Iris pigment epithelial cell (primary cell): Measurements from ENCODE around the gene COL6A3.

Source experiments
- DNase-seq: peaks from one replicate; pipeline ENCODE4 v3.0.0-alpha.2; 2011; ENCODE audit warnings: low read depth

COL6A3 gene

GRCh38 chr2:237440819-237441281 is 26.9 kb upstream of the COL6A3 start:
- DNase-seq = no peak

GRCh38 chr2:237438080-237438940 is 24.3 kb upstream of the COL6A3 start:
- DNase-seq = no peak

GRCh38 chr2:237437566-237437965 is 23.6 kb upstream of the COL6A3 start:
- no peak for DNase-seq

- DNase-seq = peak; percentile 90
These were observed 22.1 kb upstream of the COL6A3 start for GRCh38 chr2:237435844-237436587.

DNA sequence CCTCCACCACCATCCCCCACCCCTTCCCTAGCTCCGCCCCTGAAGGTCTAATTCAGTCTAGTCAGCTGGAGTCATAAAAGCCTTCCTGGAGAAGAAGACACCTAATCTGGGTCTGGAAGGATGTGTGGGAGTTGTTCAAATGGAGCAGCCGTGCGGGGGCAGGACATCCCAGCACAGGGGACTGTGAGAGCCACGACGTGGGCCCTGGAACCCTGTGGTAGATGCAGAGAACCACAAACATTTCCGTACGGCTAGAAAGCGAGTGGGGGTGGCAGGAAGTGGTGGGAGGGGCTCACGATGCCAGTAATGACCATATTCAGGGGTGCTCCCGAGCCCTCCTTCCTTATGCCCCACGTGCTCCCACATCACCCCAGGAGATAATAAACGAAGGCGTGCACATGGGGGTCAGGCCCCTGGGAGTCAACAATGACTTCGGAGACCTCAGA is 20.9 kb upstream of the COL6A3 start:
- peak; percentile 87 for DNase-seq

DNA sequence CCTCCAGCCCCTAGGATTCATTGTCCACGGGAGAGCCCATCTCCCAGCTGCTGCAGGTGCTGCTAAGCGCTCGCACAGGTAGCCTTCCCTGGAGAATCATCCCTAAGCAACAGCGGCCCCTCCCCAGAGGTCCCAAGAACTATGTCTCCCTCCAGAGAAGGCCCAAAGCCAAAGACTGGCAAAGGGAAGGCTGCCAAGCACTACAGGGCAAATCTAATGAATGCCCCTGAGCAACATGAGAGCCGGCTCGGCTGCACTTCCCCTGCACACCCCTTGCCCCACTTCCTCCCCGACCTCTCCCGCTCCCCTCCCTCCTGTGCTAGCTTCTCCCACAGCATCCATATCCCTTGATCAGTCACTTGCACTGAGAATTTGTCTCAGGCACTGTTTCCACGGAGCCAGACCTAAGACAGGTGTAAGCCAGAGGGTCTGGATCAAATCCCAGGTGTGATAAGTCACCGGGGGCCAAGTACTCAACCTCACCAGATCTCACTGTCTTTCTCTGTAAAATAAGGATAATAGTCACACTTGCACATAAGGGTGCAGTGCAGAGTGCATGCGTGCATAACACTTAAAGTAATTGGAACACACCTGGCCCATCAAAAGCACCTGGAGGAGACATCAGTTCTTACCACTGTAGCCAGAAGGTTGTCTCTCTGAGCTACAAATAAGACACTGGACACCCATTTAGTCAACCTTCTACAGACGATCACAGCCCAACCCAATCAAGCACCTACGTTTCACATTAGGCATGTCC is 20.1 kb upstream of the COL6A3 start:
- no peak for DNase-seq

DNA sequence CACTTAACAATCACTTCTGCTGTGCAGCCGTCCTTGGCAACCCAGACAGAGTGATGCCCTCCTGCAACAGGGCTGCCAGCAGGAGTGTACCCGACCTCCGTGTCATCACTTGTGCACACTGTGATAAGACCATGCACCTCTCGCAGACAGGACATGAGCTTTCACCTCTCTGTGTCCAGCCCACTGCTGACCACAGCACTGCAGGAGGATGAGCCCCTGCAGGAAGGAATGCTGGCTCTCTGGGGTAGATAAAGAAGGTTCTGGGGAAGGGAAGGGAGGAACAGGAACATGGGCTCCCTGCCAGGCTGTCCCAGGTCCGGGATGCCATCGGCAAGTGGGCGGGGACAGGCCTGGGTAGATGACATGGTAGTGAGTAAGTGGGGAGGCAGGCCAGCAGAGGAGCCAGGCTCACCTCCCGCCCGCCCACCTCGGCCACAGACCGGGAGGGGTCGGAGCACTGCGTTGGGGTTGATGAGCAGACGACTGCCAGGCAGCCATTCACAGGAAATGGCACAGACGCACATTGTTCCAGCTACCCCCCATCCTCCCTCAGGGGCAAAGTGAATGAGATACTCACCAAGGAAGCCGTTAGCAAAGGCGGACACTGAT is 18.6 kb upstream of the COL6A3 start:
- peak; percentile 81 for DNase-seq

DNA sequence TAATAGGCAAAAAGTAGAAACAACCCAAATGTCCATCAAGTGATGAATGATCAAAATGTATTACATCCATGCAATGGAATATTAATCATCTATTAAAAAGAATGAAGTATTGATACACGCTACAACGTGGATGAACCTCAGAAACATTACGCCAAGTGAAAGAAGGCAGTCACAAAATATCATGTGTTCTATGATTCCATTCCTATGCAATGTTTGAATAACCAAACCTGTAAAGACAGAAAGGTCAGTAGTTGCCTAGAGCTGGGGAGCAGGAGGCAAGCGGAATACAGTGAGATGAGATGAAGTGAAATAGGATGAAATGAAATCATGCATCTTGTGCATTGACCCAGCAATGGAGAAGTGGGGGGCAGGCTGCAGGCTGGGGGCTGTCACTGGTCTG is 17.9 kb upstream of the COL6A3 start:
- DNase-seq = no peak

- peak; percentile 78 for DNase-seq
These were observed 17.4 kb upstream of the COL6A3 start for GRCh38 chr2:237431372-237431771.

- DNase-seq = no peak
These were observed 16.9 kb upstream of the COL6A3 start for GRCh38 chr2:237430861-237431260.

DNA sequence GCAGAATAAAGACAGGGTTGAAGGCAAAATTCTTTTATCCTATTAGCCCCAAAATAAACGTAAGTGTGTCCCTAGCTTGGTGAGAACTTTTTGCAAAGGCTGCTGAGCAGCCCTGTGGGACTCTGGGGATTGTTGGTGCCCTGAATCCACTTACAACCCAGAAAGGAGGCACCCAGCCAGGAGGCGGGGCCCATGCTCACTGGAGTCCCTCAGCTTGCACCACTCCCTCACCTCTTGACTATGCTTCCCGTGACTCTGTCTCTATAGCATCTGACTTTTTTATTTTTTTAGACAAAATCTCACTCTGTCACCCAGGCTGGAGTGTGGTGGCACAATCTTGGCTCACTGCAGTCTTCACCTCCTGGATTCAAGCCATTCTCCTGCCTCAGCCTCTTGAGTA is 15.8 kb upstream of the COL6A3 start:
- DNase-seq = no peak

DNA sequence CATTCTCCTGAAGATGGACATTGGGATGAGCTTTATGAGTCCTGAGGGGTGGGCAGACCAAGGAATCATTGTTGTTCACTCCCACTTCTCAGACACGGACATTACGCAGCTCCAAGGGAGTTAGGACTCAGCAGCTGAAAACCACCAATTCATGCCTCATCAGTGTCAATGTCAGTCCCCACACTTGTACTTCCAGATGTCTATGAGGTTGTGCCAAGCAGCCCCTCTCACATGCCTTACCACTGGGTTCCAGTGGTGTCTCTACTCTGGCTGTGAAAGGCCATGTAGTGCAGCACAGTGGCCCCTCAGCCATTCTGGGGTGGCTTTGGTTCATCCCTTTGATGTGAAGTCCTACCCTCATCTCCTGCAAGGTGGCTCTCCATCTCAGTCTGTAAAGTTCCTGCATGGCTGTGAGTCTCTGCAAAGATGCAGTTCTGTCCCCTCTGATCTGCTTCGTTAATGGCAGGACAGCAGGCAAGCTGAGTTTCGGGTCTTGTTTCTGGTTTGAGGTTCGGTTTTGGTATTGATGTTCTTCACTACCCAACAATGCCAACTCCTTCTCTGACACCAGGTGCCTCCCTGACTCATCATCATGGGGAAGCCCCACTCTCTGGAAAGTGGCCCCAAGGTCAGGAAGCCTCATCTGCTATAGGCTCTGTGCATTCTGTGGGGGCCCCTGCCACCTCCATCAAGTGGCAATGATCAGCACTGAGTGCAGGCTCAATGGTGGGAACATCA is 14.0 kb upstream of the COL6A3 start:
- no peak for DNase-seq

DNA sequence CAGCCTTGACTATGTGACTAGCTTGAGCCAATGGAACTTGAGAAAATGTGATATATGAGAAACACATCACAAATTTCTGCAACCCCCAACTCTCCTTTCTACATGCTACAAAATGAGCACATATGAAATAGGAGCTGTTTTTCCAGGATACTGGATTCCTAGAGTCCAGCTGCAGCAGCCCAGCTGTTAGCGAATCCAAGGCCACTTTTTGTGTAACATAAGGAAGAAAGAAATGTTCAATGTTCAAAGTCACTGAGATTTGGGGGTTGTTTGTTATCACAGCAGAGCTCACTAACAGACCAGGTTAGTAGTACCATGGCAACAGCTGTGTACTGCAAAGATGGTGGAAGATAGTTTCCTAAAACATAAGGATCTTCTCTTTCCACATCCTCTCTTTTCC is 12.6 kb upstream of the COL6A3 start:
- no peak for DNase-seq

GRCh38 chr2:237425320-237425719 is 11.4 kb upstream of the COL6A3 start:
- no peak for DNase-seq

GRCh38 chr2:237424544-237424943 is 10.6 kb upstream of the COL6A3 start:
- no peak for DNase-seq

- DNase-seq = no peak
These were observed 9.9 kb upstream of the COL6A3 start for GRCh38 chr2:237423891-237424290.

DNA sequence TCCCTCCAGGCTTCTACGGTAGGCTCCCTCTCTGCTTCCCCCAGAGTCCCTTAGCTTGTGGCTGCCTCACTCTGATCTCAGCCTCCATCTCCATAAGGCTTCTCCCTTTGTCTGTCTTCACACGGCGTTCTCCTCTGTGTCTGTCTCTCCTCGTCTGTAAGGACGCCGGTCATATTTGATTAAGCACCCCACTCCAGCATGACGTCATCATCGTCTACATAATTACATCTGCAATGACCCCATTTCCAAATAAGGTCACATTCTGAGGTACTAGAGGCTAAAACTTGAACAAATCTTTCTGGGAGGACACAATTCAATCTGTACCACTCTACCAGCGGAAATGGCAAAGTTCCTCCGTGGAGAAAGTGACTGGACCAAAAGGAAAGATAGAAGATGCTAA is 8.3 kb upstream of the COL6A3 start:
- no peak for DNase-seq

DNA sequence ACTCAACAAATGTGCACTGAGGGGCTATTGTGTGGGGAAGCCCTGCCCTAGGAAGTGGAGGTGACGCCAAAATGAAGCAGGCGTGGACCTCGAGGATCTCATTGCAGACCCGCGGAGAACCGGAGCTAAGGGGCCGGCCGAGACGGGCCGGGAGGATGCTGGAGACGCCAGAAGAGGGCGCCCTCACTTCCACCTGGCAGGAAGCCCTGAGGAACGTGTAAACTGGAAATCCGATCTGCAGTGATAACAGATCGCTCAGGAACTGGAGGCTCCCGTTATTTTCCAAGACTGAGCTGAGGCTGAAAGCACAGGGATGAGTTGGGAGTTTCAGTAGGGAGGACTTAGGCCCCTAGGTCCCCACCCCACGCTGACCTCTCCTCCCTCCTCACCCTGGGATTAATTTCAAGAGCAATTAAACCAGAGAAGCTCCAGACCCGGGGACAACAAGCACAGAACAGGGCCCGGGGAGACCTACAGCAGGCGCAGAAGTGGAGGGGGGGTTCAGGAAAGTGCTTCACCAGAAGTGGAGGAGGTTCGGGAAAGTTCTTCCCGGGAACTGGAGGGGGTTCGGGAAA is 7.7 kb upstream of the COL6A3 start:
- DNase-seq = peak; percentile 83

GRCh38 chr2:237418300-237418699 is 4.3 kb upstream of the COL6A3 start:
- DNase-seq = no peak

DNA sequence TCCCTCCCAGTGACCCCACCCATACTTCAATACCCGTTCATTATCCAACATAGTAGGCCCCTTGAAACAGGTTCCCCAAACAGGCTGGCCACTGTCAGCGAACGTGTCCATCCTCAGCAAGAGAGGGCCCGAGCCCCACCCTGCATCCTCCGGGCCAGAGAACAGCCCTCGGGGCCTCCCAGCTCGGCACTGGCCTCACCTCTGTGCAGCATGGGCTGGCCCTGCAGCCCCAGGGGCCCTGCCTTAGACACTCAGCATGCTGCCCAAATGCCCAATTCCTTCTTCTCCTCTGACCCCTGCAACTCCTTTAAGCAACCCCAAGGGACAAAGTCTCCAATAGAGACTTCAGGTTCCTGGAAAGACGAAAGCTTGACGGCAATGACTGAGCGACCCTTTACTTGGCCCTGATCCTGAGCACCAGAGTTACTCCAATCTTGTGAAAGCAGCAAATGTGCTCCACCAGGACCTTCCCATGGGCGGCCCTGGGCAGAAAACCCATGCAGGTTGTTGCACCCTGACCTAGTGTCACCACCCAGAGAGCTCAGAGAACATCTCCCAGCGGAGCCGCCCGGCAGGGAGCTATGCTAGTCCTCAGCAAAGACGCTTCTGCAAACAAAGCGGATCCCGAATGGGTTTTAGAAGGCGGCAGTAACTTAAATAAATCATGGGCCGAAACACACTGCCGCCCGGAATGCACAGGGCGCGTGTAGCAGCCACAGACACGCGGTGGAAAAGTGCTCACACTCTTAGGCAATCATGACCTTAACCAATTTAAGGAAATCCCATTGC is 782 bp downstream of the COL6A3 start:
- DNase-seq = peak; percentile 70
